NCI-H146 (cell line): Measurements from ENCODE around the gene HBB.

Source experiments
- DNase-seq: peaks from one replicate; lab custom pipeline; 2025; lab: John Stamatoyannopoulos, UW

The HBB gene

GRCh38 chr11:5247472-5248192, 20.8 kb upstream of the HBB start:
- no peak for DNase-seq

GRCh38 chr11:5246772-5247471, 20.1 kb upstream of the HBB start:
- no peak for DNase-seq

- no peak for DNase-seq
Measured at GRCh38 chr11:5245155-5245554, 18.3 kb upstream of the HBB start.

- no peak for DNase-seq
Measured at GRCh38 chr11:5243816-5244180, 16.9 kb upstream of the HBB start.

- DNase-seq = no peak
Measured at GRCh38 chr11:5242933-5243815, 16.3 kb upstream of the HBB start.

- no peak for DNase-seq
Measured at GRCh38 chr11:5242208-5242607, 15.3 kb upstream of the HBB start.

GRCh38 chr11:5241458-5241857, 14.6 kb upstream of the HBB start:
- DNase-seq = no peak

GRCh38 chr11:5240458-5240857, 13.6 kb upstream of the HBB start:
- DNase-seq = no peak

GRCh38 chr11:5240056-5240455, 13.2 kb upstream of the HBB start:
- DNase-seq = no peak

- no peak for DNase-seq
Measured at GRCh38 chr11:5239046-5239445, 12.2 kb upstream of the HBB start.

- no peak for DNase-seq
Measured at GRCh38 chr11:5238486-5238885, 11.6 kb upstream of the HBB start.

- DNase-seq = no peak
Measured at GRCh38 chr11:5237420-5237819, 10.5 kb upstream of the HBB start.

GRCh38 chr11:5235364-5236095, 8.7 kb upstream of the HBB start:
- no peak for DNase-seq

- DNase-seq = no peak
Measured at GRCh38 chr11:5234381-5234834, 7.5 kb upstream of the HBB start, which contains the start of gene HBD. TSS of gene HBD (minus strand) at chr11:5234483. CDS start at chr11:5234433, 50 bp downstream.

GRCh38 chr11:5233307-5233706, 6.4 kb upstream of the HBB start:
- no peak for DNase-seq

- DNase-seq = no peak
Measured at GRCh38 chr11:5232821-5233220, 6.0 kb upstream of the HBB start.

- no peak for DNase-seq
Measured at GRCh38 chr11:5232176-5232575, 5.3 kb upstream of the HBB start.

- no peak for DNase-seq
Measured at GRCh38 chr11:5231111-5231510, 4.2 kb upstream of the HBB start.

GRCh38 chr11:5230266-5230665, 3.4 kb upstream of the HBB start:
- DNase-seq = no peak

GRCh38 chr11:5229796-5230195, 2.9 kb upstream of the HBB start:
- no peak for DNase-seq

- no peak for DNase-seq
Measured at GRCh38 chr11:5229356-5229755, 2.5 kb upstream of the HBB start.

GRCh38 chr11:5228124-5228523, 1.3 kb upstream of the HBB start:
- DNase-seq = no peak
